ENCODE measurements around the gene GDPD4. TPM values are rescaled to one million over a fixed set of nuclear protein-coding genes. Genes with fewer than 3 reads are reported as not detected.

Gene GDPD4
- total and polyA plus RNA-seq, 10 of the 15 experiments (the other 5 are each of a cell fraction or from before 2014, with no cell fraction given), result 0.23 TPM; not detected in 9

GRCh38 chr11:77170107-77170506 is 131.4 kb downstream of the GDPD4 start:
- no peak for ATAC-seq
- no peak for FAIRE-seq
- Histone ChIP-seq H3K36me3 (ENCODE audit: control insufficient read depth in 2 of 2, insufficient read depth in 2 of 2, low read length in 1 of 2) (no peaks in the 10 kb centered on the region), H3K9ac (ENCODE audit: control insufficient read depth, insufficient read depth, low read length) (no peak overlapping the region), H3K4me2 (ENCODE audit: control insufficient read depth, insufficient read depth) (no peak overlapping the region), H3K27me3 (replicated peaks in 1 of 2; ENCODE audit: control insufficient read depth in 2 of 2, insufficient read depth in 2 of 2, low read length in 1 of 2) (no peaks in the 10 kb centered on the region; a peak in 1 of 4 replicates), H3K9me3 (replicated peaks; ENCODE audit: control insufficient read depth, insufficient read depth, low read length) (no peaks in the 10 kb centered on the region), H3K4me3 (no peak overlapping the region), H3K79me2 (ENCODE audit: control insufficient read depth, insufficient read depth, low read length) (no peaks in the 10 kb centered on the region), H3K4me1 (ENCODE audit: control insufficient read depth, insufficient read depth, low read length) (no peaks in the 10 kb centered on the region), H2AFZ (ENCODE audit: control insufficient read depth, low read depth, low read length) (no peak overlapping the region), H4K20me1 (ENCODE audit: control insufficient read depth, insufficient read depth) (no peaks in the 10 kb centered on the region), H3K27ac (ENCODE audit: control insufficient read depth, insufficient read depth) (no peak overlapping the region)
- ChIA-PET CTCF (no interaction called here), RAD21 (ENCODE audit: unreplicated experiment) (no interaction called here), SMC1A (ENCODE audit: uncharacterized antibody, unreplicated experiment) (interaction anchor here (0.7 kb wide), 1 partner anchor 89 kb away, joined by 3 read pairs; no protein-coding TSS in a partner anchor), POLR2A (no interaction called here)
- 58% methylated on average over 5 of the region's 5 CpGs for WGBS (ENCODE audit: insufficient coverage, insufficient replicate concordance, low lambda C conversion rate, missing lambda C conversion rate)
- in situ Hi-C loops (cut with MboI), result no loop called here
- intact Hi-C loops (cut with micrococcal nuclease; ENCODE audit: unreplicated experiment), result no loop called here
- BruUV-seq (replicated peaks), result no TSS peak
- no peak for DNase-seq (ENCODE audit: low read depth, low spot score)
- no peak for TF ChIP-seq CBFB (IDR thresholded peaks at IDR 0.05; ENCODE audit: low read depth)
- no peak for TF ChIP-seq MXI1 (IDR thresholded peaks at IDR 0.05; ENCODE audit: low read depth, low read length)
- no peak for TF ChIP-seq JUNB (IDR thresholded peaks at IDR 0.05)
- no peak for TF ChIP-seq ATF3 (IDR thresholded peaks at IDR 0.05; ENCODE audit: borderline replicate concordance, extremely low read depth, low read depth, low read length)
- no peak for TF ChIP-seq BHLHE40 (IDR thresholded peaks at IDR 0.05; ENCODE audit: borderline replicate concordance in 1 of 2, low read depth in 2 of 2, low read length in 1 of 2)
- TF ChIP-seq CHD4 (IDR thresholded peaks at IDR 0.05), result no peak
- TF ChIP-seq MLLT1 (IDR thresholded peaks at IDR 0.05), result no peak
- TF ChIP-seq CHD1 (IDR thresholded peaks at IDR 0.05; ENCODE audit: low read depth, low read length), result no peak
- TF ChIP-seq CBX3 (IDR thresholded peaks at IDR 0.05; ENCODE audit: borderline replicate concordance, low read depth), result no peak
- no peak for TF ChIP-seq CREM (IDR thresholded peaks at IDR 0.05; ENCODE audit: low read depth)
- TF ChIP-seq NR2F1 (conservative IDR thresholded peaks at IDR 0.05), result no peak
- TF ChIP-seq POLR2AphosphoS2 (IDR thresholded peaks at IDR 0.05; ENCODE audit: low read depth, low read length), result no peak
- TF ChIP-seq E2F8 (IDR thresholded peaks at IDR 0.05; ENCODE audit: low read depth, partially characterized antibody), result no peak
- TF ChIP-seq NBN (IDR thresholded peaks at IDR 0.05), result no peak
- no peak for TF ChIP-seq CEBPZ (IDR thresholded peaks at IDR 0.05; ENCODE audit: low read depth, low read length)
- TF ChIP-seq FOS (IDR thresholded peaks at IDR 0.05; ENCODE audit: borderline replicate concordance, extremely low read depth, insufficient read length), result no peak
- no peak for TF ChIP-seq EGR1 (IDR thresholded peaks at IDR 0.05; ENCODE audit: borderline replicate concordance in 1 of 2, low read depth in 2 of 2, low read length in 2 of 2)
- TF ChIP-seq HDAC2 (IDR thresholded peaks at IDR 0.05), result no peak

Data from GM12878 (cell line).